Spleen (tissue), 7 donors: Measurements from ENCODE around the gene CD58.

ENCODE experiments used
- CTCF ChIP-seq, 11 experiments: fragments of 200-600 bp in 7 of 11; fragments of 450-650 bp in 4 of 11; sonication (generic) in 4 of 11; IDR thresholded peaks in 8 of 11; conservative IDR thresholded peaks in 3 of 11; 1 replicate in 7 of 11; 2 replicates in 4 of 11; pipeline versions ENCODE4 v1.4.0 to v1.8.0; 2016 to 2021; ENCODE audit warnings: antibody characterized with exemption in 11 of 11, inconsistent platforms in 4 of 11, mild to moderate bottlenecking in 1 of 11
- POLR2A ChIP-seq, 3 donors: fragments of 450-650 bp; IDR thresholded peaks; one replicate each; pipeline ENCODE4 v1.5.1; 2017; ENCODE audit warnings: antibody characterized with exemption in 3 of 3, mild to moderate bottlenecking in 1 of 3
- POLR2AphosphoS5 ChIP-seq, 3 donors: sonication (generic); formaldehyde crosslinking; IDR thresholded peaks; one replicate each; pipeline ENCODE4 v1.5.1; 2017; ENCODE audit warnings: antibody characterized with exemption in 3 of 3
- donor health status: DM: no; HTN: no; CAD: no; lungs with moderate emphysema.
- donor health status: DM: no; HTN: no; CAD: no.
- donor health status: DM: no; HTN: no; CAD: no.

GRCh38 chr1:116482490-116482889 lies 88.3 kb downstream of the CD58 start:
- TF ChIP-seq CTCF (IDR thresholded peaks at IDR 0.05 in 8 of 11, conservative IDR thresholded peaks at IDR 0.05 in 3 of 11) (no peak), POLR2AphosphoS5 (IDR thresholded peaks at IDR 0.05) (no peak), POLR2A (IDR thresholded peaks at IDR 0.05) (no peak)
